ENCODE data around the gene GSTA2. TPM values are rescaled to one million over a fixed set of nuclear protein-coding genes. Genes with fewer than 3 reads are reported as not detected.

The GSTA2 gene
- polyA plus RNA-seq, 1 of the 3 experiments (the other 2 are of a cell fraction): not detected

DNA sequence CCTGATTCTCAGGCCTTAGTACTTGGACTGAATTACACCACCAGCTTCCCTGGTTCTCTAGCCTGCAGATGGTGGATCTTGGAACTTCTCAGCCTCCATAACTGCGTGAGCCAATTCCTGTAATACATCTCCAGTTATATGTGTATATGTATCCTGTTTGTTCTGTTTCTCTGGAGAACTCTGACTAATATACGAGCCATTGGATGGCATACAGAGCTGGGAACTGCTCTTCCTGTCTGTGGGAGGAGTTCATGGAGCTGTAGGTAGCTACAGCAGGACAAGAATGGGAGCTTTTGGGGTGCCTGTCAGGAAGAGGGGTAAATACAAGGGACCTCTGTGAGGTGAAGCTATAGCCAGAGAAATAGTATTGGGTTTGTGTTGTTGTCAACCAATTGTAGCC, 51.1 kb downstream of the GSTA2 start:
- H2AFZ ChIP-seq (ENCODE audit: low read depth): no peak overlapping the region; the same call in 1 of the 2 replicates
- no peaks in the 10 kb centered on the region; the same call in 1 of the 2 replicates for H3K27me3 ChIP-seq (ENCODE audit: insufficient read depth)
- no peak for DNase-seq

DNA sequence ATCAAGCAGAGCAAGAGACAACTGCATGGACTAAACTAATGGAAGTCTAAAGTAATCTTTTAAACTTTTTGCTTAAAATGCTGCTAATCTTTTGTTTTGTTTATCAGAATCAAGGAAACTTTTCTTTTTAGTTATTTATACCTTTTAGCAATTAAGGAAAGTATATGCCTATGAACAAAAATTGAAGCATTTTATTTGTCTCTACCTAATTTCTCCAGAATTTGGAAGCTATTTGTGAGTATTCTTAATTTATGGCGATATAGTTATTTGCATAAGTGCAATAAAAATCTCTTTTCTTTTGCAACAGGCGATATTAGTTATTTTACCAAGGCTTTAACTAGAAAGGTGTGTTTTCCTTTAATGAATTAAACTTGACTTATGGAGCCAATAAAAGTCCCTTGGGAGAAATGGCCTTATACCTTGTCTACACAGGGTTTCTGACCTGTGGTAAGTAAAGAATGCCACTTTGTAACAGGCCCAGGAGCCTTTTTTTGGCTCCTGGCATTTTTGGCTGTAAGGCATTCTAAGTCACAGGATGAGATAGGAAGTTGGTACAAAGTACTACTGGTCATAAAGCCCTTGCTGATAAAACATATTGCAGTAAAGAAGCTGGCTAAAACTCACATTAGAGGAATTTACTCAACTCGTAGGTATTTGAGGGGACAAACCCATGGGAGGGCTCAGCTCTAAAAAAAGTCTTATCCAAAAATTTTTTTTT, 55.2 kb downstream of the GSTA2 start:
- ChIA-PET CTCF (no interaction called here), POLR2A (no interaction called here)
- Histone ChIP-seq H3K4me3 (ENCODE audit: low read depth in 2 of 2, low read length in 1 of 2) (no peak overlapping the region), H2AFZ (ENCODE audit: low read depth) (no peak overlapping the region), H3K27ac (ENCODE audit: low read depth in 2 of 2, low read length in 1 of 2) (no peak overlapping the region), H3K79me2 (ENCODE audit: insufficient read depth) (no peaks in the 10 kb centered on the region), H3K4me1 (ENCODE audit: control insufficient read depth in 1 of 2, insufficient read depth in 2 of 2, low read depth in 1 of 2, low read length in 1 of 2) (no peaks in the 10 kb centered on the region), H3K9me2 (no peaks in the 10 kb centered on the region), H3K4me2 (no peak overlapping the region), H3K27me3 (ENCODE audit: insufficient read depth) (no peaks in the 10 kb centered on the region), H3F3A (replicated peaks; ENCODE audit: insufficient read depth) (no peaks in the 10 kb centered on the region), H4K20me1 (ENCODE audit: insufficient read depth) (no peaks in the 10 kb centered on the region), H3K36me3 (replicated peaks in 1 of 2; ENCODE audit: control insufficient read depth in 1 of 2, insufficient read depth in 2 of 2, low read length in 1 of 2) (peaks cover 0 to 6% of the 10 kb centered on the region in 2 experiments), H3K9ac (no peak overlapping the region), H3K9me3 (peaks cover 4% of the 10 kb centered on the region; the same call in 1 of the 2 replicates)
- 8% methylated on average over 3 of the region's 3 CpGs for WGBS (ENCODE audit: low lambda C conversion rate)
- DNase-seq: no peak
- TF ChIP-seq GABPA (IDR thresholded peaks at IDR 0.05; ENCODE audit: low read depth) (no peak), EZH2phosphoT487 (IDR thresholded peaks at IDR 0.05; ENCODE audit: borderline replicate concordance, low read depth) (no peak), EP300 (IDR thresholded peaks at IDR 0.05; ENCODE audit: borderline replicate concordance in 1 of 2, low read depth in 1 of 2, low read length in 1 of 2) (no peak), TAF1 (IDR thresholded peaks at IDR 0.05; ENCODE audit: borderline replicate concordance, low read depth, low read length) (no peak), JUND (IDR thresholded peaks at IDR 0.05) (no peak), TEAD4 (IDR thresholded peaks at IDR 0.05; ENCODE audit: borderline replicate concordance, insufficient read depth) (no peak), SMC3 (IDR thresholded peaks at IDR 0.05; ENCODE audit: low read depth, low read length) (no peak)
- TF ChIP-seq, protein P1, sequence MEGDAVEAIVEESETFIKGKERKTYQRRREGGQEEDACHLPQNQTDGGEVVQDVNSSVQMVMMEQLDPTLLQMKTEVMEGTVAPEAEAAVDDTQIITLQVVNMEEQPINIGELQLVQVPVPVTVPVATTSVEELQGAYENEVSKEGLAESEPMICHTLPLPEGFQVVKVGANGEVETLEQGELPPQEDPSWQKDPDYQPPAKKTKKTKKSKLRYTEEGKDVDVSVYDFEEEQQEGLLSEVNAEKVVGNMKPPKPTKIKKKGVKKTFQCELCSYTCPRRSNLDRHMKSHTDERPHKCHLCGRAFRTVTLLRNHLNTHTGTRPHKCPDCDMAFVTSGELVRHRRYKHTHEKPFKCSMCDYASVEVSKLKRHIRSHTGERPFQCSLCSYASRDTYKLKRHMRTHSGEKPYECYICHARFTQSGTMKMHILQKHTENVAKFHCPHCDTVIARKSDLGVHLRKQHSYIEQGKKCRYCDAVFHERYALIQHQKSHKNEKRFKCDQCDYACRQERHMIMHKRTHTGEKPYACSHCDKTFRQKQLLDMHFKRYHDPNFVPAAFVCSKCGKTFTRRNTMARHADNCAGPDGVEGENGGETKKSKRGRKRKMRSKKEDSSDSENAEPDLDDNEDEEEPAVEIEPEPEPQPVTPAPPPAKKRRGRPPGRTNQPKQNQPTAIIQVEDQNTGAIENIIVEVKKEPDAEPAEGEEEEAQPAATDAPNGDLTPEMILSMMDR (IDR thresholded peaks at IDR 0.05): no peak
- TF ChIP-seq, protein P2, sequence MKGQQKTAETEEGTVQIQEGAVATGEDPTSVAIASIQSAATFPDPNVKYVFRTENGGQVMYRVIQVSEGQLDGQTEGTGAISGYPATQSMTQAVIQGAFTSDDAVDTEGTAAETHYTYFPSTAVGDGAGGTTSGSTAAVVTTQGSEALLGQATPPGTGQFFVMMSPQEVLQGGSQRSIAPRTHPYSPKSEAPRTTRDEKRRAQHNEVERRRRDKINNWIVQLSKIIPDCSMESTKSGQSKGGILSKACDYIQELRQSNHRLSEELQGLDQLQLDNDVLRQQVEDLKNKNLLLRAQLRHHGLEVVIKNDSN (IDR thresholded peaks at IDR 0.05; ENCODE audit: borderline replicate concordance, low read depth): no peak
- TF ChIP-seq, protein P3, sequence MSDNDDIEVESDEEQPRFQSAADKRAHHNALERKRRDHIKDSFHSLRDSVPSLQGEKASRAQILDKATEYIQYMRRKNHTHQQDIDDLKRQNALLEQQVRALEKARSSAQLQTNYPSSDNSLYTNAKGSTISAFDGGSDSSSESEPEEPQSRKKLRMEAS (IDR thresholded peaks at IDR 0.05; ENCODE audit: low read depth): no peak
- TF ChIP-seq, protein P4, sequence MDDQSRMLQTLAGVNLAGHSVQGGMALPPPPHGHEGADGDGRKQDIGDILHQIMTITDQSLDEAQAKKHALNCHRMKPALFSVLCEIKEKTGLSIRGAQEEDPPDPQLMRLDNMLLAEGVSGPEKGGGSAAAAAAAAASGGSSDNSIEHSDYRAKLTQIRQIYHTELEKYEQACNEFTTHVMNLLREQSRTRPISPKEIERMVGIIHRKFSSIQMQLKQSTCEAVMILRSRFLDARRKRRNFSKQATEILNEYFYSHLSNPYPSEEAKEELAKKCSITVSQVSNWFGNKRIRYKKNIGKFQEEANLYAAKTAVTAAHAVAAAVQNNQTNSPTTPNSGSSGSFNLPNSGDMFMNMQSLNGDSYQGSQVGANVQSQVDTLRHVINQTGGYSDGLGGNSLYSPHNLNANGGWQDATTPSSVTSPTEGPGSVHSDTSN (IDR thresholded peaks at IDR 0.05): no peak

More for the DNA sequence above, 51.1 kb downstream of the GSTA2 start:
- no peaks in the 10 kb centered on the region for H3F3A ChIP-seq (replicated peaks; ENCODE audit: insufficient read depth)
- TF ChIP-seq RXRA (IDR thresholded peaks at IDR 0.05; ENCODE audit: borderline replicate concordance, low read depth) (no peak), JUND (IDR thresholded peaks at IDR 0.05) (no peak), MXI1 (IDR thresholded peaks at IDR 0.05; ENCODE audit: low read depth, low read length) (no peak), NRF1 (IDR thresholded peaks at IDR 0.05; ENCODE audit: low read depth, low read length) (no peak), YY1 (IDR thresholded peaks at IDR 0.05; ENCODE audit: low read depth) (no peak), RCOR1 (IDR thresholded peaks at IDR 0.05; ENCODE audit: low read length) (no peak), SIN3A (IDR thresholded peaks at IDR 0.05; ENCODE audit: borderline replicate concordance, low read depth, low read length) (no peak), POLR2AphosphoS5 (IDR thresholded peaks at IDR 0.05; ENCODE audit: low read depth, low read length) (no peak), TEAD4 (IDR thresholded peaks at IDR 0.05; ENCODE audit: borderline replicate concordance, insufficient read depth) (no peak), MEF2A (IDR thresholded peaks at IDR 0.05; ENCODE audit: borderline replicate concordance, low read depth) (no peak), EZH2phosphoT487 (IDR thresholded peaks at IDR 0.05; ENCODE audit: borderline replicate concordance, low read depth) (no peak)
- TF ChIP-seq, protein P1 (IDR thresholded peaks at IDR 0.05): no peak
- TF ChIP-seq, protein P4 (IDR thresholded peaks at IDR 0.05): no peak
- no peaks in the 10 kb centered on the region for H3K4me1 ChIP-seq (ENCODE audit: control insufficient read depth in 1 of 2, insufficient read depth in 2 of 2, low read depth in 1 of 2, low read length in 1 of 2)
- ChIA-PET CTCF (interaction anchor here (1.6 kb wide), 1 partner anchor 13 kb away, joined by 9 read pairs; no protein-coding TSS in a partner anchor), POLR2A (no interaction called here)
- WGBS (ENCODE audit: low lambda C conversion rate): 17% methylated on average over 2 of the region's 2 CpGs
- H3K79me2 ChIP-seq (ENCODE audit: insufficient read depth): no peaks in the 10 kb centered on the region
- H3K9me2 ChIP-seq: no peaks in the 10 kb centered on the region
- H3K9ac ChIP-seq: no peak overlapping the region
- no peak overlapping the region for H3K27ac ChIP-seq (ENCODE audit: low read depth in 2 of 2, low read length in 1 of 2)
- H4K20me1 ChIP-seq (ENCODE audit: insufficient read depth): no peaks in the 10 kb centered on the region
- peaks cover 0 to 6% of the 10 kb centered on the region in 2 experiments for H3K36me3 ChIP-seq (replicated peaks in 1 of 2; ENCODE audit: control insufficient read depth in 1 of 2, insufficient read depth in 2 of 2, low read length in 1 of 2)
- H3K4me2 ChIP-seq: no peak overlapping the region
- peaks cover 4% of the 10 kb centered on the region; the same call in 1 of the 2 replicates for H3K9me3 ChIP-seq
- no peak overlapping the region for H3K4me3 ChIP-seq (ENCODE audit: low read depth in 2 of 2, low read length in 1 of 2)
